ENCODE measurements around the gene GNA14.
"Not testable (repeated sequence)": the region's sequence is repeated elsewhere in the genome, so short reads cannot be mapped to it uniquely, and the experiment has no call there.

GNA14 gene

DNA sequence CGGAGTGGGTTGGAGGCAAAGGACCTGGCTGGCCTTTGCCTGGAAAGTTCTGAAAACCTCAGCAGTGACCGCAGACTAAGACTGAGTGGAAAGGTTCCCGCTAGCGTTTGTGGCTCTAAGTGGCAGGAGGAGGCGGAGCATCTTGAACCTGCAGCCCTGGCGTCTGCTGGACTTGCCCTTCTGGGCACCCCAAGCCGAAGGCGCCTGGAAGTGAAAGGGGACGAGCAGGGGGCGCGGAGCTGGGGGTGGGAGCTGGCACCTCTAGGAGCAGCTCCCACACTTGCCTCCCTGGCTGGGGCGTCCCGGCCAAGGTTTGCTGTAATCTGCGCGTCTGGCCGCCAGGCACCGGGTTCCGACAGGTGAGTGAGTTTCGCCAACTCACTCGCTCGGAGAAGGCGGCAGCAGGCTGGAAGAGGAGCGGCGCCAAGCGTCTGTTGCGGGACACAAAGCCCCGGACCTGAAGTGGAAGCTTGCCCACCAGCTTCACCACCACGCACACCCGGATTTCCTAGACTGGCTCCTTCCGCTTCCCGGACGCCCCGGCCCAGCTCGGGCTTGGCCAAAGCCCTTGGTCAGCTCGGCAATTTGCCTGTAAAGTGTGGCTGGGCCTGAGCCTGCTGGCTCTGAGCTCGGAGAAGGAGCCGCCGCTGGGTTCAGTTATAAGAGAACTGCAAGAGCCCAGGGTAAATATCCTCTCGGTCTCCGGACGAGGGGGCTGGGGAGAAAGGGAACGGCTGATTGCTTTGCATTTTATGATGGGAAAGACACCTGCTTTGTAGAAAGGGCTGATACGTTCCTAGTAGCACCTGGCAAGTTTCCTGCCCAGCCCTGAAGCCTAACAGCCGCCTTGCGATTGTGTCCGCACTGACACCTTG, at the start of gene GNA14:
Gene GNA14 (minus strand): TSS at position 89 of the 875 bp plus-strand sequence. CDS start 529 bp downstream, outside the sequence.
- peak; percentile 82 for DNase-seq (ENCODE audit: low spot score)

DNA sequence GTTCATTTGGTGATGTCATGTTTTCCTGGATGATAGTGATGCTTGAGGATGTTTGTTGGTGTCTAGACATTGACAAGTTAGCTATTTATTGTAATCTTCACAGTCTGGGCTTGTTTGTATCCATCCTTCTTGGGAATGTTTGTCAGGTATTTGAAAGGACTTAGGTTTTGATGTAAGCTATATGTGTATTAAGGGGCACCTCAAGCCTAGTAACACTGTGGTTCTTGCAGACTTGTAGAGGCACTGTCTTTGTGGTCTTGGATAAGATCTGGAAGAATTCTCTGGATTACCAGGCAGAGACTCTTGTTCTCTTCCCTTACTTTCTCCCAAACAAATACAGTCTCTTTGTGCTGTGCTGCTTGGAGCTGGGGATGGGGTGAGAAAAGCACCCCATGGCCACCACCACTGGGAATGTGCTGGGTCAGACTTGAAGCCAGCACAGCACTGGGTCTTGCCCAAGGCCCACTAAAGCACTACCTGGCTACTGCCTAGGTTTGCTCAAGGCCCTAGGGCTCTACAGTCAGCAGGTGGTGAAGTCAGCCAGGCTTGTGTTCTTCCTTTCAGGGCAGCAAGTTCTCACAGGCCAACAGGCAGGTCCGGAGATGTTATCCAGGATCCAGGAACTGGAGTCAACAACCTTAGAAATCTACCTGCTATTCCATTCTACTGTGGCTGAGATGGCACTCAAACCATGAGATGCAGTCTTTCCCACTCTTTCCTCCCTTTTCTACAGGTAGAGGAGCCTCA, 49.3 kb upstream of the GNA14 start:
- DNase-seq (ENCODE audit: low spot score), result no peak

DNA sequence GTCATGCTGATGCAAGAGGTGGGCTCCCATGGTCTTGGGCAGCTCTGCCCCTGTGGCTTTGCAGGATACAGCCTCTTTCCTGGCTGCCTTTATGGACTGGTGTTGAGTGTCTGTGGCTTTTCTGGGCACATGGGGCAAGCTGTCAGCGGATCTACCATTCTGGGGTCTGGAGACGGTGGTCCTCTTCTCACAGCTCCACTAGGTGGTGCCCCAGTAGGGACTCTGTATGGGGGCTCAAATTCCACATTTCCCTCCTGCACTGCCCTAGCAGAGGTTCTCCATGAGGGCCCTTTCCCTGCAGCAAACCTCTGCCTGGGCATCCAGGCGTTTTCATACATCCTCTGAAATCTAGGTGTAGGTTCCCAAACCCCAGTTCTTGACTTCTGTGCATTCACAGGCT, 42.6 kb upstream of the GNA14 start:
- DNase-seq (ENCODE audit: low spot score), result not testable (repeated sequence)

- not testable (repeated sequence) for DNase-seq (ENCODE audit: low spot score)
These were observed 42.0 kb upstream of the GNA14 start for GRCh38 chr9:77690119-77690518.

GRCh38 chr9:77687737-77688136, 39.6 kb upstream of the GNA14 start:
- not testable (repeated sequence) for DNase-seq (ENCODE audit: low spot score)

- no peak for DNase-seq (ENCODE audit: low spot score)
These were observed 32.5 kb upstream of the GNA14 start for GRCh38 chr9:77680581-77680980.

- no peak for DNase-seq (ENCODE audit: low spot score)
These were observed 31.7 kb upstream of the GNA14 start for GRCh38 chr9:77679661-77680368.

- DNase-seq (ENCODE audit: low spot score), result no peak
These were observed 31.0 kb upstream of the GNA14 start for GRCh38 chr9:77679088-77679487.

GRCh38 chr9:77677957-77678535, 29.9 kb upstream of the GNA14 start:
- no peak for DNase-seq (ENCODE audit: low spot score)

GRCh38 chr9:77677397-77677796, 29.3 kb upstream of the GNA14 start:
- no peak for DNase-seq (ENCODE audit: low spot score)

DNA sequence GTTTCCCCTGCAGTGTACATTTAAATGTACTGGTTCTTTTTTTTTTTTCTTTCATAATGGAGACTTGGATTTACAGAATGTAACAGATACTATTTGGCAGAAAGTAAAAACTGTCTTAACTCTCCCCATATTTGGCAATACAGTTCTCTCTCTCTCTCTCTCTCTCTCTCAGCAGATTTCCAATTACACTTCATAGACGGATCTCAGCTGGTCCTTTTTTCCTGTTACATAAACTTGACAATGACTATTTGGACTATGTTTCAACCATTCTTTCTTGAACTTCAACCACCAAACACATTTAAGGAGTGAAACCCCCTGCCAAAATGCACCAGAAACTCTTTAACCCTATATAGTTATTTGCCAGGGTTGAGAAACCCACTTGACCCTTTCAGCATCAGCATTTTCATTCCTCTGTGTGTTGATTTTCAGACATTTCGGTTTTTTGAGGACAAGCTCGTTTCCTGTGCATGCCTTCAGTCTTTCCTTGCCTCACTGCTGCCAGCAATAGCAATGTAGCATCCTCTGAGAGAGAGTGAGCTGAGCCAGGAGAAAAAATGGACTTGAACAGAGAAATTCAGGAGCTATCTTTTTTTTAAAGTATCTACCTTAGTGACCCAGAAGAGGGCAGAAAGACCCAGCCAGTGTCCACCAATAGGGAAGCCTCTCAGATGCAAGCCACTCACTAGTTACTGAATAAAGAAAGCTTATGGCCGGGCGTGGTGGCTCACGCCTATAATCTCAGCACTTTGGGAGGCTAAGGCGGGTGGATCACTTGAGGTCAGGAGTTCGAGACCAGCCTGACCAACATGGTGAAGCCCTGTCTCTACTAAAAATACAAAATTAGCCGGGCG, 26.0 kb upstream of the GNA14 start:
- no peak for DNase-seq (ENCODE audit: low spot score)

- DNase-seq (ENCODE audit: low spot score), result no peak
These were observed 24.1 kb upstream of the GNA14 start for GRCh38 chr9:77672183-77672582.

- no peak for DNase-seq (ENCODE audit: low spot score)
These were observed 19.0 kb upstream of the GNA14 start for GRCh38 chr9:77667151-77667550.

- DNase-seq (ENCODE audit: low spot score), result no peak
These were observed 15.6 kb upstream of the GNA14 start for GRCh38 chr9:77663754-77664153.

- DNase-seq (ENCODE audit: low spot score), result no peak
These were observed 13.5 kb upstream of the GNA14 start for GRCh38 chr9:77661566-77662085.

DNA sequence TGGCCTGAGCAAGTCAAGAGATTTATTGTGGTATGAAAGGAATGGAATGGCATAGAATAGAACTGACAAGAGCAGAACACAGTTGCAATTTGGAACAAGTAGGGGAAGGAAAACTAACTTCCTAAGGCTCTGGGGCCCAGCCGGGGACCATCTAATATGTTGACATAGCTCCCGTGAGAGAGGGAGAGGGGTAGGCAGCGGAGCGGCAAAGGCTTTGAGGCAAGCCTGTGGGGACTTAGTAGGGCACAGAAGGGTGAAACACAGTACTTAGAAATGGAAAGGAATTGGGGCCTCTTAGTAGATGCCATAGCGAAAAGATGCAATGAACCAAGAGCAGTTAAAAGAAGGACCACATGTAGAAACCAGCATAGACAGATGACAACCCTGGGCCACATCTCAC, 11.8 kb upstream of the GNA14 start:
- DNase-seq (ENCODE audit: low spot score), result no peak

DNA sequence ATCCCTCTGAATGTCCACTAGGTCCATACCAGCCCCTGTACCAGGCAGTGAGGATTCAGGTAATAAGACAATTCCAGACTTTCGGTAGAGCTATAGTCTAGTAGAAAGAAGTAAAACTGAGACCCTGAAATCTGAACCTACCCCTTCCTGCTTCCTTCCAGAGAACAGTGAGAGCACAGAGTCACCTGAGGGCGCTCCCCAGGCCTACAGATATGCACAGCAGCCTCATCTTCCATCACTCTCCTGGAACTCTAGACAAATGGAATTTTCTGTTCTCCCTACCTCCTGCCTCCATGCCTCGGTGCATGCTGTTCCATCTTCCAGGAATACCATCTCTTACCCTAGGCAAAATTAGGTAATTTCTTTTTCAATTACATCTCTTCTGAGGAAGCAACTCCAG, 3.1 kb upstream of the GNA14 start:
- DNase-seq (ENCODE audit: low spot score), result no peak

DNA sequence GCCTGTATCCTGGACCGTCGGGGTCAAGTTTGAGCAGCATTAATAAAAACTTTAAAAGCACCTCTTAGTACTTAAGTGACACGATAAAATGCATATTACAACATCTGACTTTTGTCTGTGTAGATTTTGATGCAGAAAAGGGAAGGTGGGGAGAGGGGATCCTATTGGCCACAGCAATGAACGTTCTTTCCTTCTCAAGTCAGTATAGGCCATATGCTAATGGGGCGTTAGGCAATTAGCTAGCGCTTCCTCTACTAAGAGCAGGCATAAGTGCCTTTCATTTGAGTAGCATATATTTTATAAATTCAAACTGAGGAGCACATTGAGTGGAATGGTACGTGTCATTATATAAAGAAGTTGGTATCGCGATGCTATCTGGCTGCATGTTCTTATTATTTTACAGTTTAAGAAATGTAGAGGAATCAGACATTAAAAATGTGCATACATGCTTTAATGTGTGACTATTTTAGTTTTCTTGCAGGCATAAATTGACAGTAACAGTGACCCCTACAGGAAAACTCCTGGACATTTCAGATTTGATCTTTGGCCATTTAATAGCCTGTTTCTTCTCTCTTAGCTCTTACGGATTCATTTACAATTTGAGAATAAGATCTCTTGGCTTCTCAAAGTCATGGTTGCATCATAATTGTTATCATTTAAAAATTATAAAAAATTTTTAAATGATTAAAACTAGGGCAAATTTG, 1.1 kb upstream of the GNA14 start:
- peak; percentile 65 for DNase-seq (ENCODE audit: low spot score)

GRCh38 chr9:77647267-77648233, 572 bp downstream of the GNA14 start:
- DNase-seq (ENCODE audit: low spot score), result peak; percentile 26
